Hepatocyte (in vitro differentiated cells): ENCODE results near the gene CMTM7.

Experiments used
- CTCF ChIP-seq: fragments of 200-600 bp; sonication (generic); IDR thresholded peaks from 2 replicates; pipeline ENCODE4 v1.5.1; 2016; ENCODE audit warnings: antibody characterized with exemption, mild to moderate bottlenecking; ENCODE audit not compliant: poor library complexity
- EZH2 ChIP-seq: fragments of 200-600 bp; sonication (generic); IDR thresholded peaks from 2 replicates; pipeline ENCODE4 v1.6.1; 2016; ENCODE audit warnings: antibody characterized with exemption, mild to moderate bottlenecking, borderline replicate concordance

- TF ChIP-seq CTCF (no peak), EZH2 (no peak)
Measured at GRCh38 chr3:32413845-32414521, 22.3 kb downstream of the CMTM7 start.
